ENCODE results near the gene PCDHGA8.
A peak's percentile ranks its signal among the peaks of the same experiment; 100 is the strongest.
"Not testable (repeated sequence)": the region's sequence is repeated elsewhere in the genome, so short reads cannot be mapped to it uniquely, and the experiment has no call there.

The PCDHGA8 gene

DNA sequence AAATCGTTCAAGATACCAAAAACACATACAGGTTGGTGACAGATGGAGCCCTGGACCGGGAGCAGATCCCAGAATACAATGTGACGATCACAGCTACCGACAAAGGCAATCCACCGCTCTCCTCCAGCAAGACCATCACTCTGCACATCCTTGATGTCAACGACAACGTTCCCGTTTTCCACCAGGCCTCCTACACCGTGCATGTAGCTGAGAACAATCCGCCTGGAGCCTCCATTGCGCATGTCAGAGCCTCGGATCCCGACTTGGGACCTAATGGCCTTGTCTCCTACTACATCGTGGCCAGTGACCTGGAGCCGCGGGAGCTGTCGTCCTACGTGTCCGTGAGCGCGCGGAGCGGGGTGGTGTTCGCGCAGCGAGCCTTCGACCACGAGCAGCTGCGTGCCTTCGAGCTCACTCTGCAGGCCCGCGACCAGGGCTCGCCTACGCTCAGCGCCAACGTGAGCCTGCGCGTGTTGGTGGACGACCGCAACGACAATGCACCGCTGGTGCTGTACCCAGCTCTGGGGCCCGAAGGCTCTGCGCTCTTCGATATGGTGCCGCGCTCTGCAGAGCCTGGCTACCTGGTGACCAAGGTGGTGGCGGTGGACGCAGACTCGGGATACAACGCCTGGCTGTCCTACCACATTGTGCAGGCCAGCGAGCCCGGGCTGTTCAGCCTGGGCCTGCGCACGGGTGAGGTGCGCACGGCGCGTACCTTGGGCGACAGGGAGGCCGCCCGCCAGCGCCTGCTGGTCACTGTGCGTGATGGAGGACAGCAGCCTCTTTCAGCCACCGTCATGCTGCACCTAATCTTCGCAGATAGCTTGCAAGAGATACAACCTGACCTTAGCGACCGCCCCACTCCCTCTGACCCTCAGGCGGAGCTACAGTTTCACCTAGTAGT lies 20.6 kb upstream of the PCDHGA8 start:
- DNase-seq, result no peak

- DNase-seq, result no peak
Observed at GRCh38 chr5:141373673-141374317, 18.6 kb upstream of the PCDHGA8 start, which contains the start of gene PCDHGA6. Gene PCDHGA6, plus strand, starts transcription at chr5:141373891. Its CDS starts 193 bp downstream, at chr5:141374084.

- no peak for DNase-seq
Observed at GRCh38 chr5:141374627-141375026, 17.8 kb upstream of the PCDHGA8 start.

DNA sequence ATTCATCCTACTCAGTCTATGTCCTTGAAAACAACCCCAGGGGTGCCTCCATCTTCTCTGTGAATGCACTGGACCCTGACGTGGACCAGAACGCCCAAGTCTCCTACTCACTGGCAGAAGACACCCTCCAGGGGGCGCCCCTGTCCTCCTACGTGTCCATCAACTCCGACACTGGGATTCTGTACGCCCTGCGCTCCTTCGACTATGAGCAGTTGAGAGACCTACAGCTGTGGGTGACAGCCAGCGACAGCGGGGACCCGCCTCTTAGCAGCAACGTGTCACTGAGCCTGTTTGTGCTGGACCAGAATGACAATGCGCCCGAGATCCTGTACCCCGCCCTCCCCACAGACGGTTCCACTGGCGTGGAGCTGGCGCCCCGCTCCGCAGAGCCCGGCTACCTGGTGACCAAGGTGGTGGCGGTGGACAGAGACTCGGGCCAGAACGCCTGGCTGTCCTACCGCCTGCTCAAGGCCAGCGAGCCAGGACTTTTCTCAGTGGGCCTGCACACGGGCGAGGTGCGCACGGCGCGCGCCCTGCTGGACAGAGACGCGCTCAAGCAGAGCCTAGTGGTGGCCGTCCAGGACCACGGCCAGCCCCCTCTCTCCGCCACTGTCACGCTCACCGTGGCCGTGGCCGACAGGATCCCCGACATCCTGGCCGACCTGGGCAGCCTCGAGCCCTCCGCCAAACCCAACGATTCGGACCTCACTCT lies 16.8 kb upstream of the PCDHGA8 start:
- DNase-seq, result not testable (repeated sequence)

GRCh38 chr5:141382469-141383294 lies 9.8 kb upstream of the PCDHGA8 start, which contains the start of gene PCDHGA7:
Gene PCDHGA7, plus strand, starts transcription at chr5:141382742. Its CDS starts 158 bp downstream, at chr5:141382900.
- DNase-seq, result no peak

GRCh38 chr5:141383345-141383744 lies 9.1 kb upstream of the PCDHGA8 start:
- DNase-seq, result no peak

DNA sequence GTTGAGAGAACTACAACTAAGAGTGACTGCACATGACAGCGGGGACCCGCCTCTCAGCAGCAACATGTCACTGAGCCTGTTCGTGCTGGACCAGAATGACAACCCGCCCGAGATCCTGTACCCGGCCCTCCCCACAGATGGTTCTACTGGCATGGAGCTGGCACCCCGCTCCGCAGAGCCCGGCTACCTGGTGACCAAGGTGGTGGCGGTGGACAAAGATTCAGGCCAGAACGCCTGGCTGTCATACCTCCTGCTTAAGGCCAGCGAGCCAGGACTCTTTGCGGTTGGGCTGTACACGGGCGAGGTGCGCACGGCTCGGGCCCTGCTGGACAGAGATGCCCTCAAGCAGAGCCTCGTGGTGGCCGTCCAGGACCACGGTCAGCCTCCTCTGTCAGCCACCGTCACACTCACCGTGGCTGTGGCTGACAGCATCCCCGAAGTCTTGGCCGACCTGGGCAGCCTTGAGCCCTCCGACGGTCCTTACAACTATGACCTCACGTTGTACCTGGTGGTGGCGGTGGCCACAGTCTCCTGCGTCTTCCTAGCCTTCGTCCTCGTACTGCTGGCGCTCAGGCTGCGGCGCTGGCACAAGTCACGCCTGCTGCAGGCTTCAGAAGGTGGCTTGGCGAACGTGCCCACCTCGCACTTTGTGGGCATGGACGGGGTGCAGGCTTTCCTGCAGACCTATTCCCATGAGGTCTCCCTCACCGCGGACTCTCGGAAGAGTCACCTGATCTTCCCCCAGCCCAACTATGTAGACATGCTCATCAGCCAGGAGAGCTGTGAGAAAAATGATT lies 7.8 kb upstream of the PCDHGA8 start:
- DNase-seq, result no peak

- not testable (repeated sequence) for DNase-seq
Observed at GRCh38 chr5:141387557-141388311, 4.7 kb upstream of the PCDHGA8 start, which contains the start of gene PCDHGB4. Gene PCDHGB4, plus strand, starts transcription at chr5:141387698. Its CDS starts 187 bp downstream, at chr5:141387885.

- no peak for DNase-seq
Observed at GRCh38 chr5:141388661-141389060, 3.8 kb upstream of the PCDHGA8 start.

DNA sequence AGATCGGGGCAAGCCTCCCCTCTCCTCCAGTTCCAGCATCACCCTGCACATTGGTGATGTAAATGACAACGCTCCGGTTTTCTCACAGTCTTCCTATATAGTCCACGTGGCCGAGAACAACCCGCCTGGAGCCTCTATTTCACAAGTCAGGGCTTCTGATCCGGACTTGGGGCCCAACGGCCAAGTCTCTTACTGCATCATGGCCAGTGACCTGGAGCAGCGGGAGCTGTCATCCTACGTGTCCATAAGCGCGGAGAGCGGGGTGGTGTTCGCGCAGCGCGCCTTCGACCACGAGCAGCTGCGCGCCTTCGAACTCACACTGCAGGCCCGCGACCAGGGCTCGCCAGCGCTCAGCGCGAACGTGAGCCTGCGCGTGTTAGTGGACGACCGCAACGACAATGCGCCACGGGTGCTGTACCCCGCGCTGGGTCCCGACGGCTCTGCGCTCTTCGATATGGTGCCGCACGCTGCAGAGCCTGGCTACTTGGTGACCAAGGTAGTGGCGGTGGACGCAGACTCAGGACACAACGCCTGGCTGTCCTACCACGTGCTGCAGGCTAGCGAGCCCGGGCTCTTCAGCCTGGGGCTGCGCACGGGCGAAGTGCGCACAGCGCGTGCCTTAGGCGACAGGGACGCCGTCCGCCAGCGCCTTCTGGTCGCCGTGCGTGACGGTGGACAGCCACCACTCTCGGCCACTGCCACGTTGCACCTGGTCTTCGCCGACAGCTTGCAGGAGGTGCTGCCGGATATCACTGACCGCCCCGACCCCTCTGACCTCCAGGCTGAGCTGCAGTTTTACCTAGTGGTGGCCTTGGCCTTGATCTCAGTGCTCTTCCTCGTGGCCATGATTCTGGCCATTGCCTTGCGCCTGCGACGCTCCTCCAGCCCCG lies 3.0 kb upstream of the PCDHGA8 start:
- DNase-seq, result no peak

DNA sequence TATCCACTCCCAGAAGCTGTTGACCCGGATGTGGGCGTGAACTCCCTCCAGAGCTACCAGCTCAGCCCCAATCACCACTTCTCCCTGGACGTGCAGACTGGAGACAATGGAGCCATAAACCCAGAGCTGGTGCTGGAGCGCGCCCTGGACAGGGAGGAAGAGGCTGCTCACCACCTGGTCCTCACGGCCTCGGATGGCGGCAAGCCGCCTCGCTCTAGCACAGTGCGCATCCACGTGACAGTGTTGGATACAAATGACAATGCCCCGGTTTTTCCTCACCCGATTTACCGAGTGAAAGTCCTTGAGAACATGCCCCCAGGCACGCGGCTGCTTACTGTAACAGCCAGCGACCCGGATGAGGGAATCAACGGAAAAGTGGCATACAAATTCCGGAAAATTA lies 834 bp downstream of the PCDHGA8 start:
- no peak for DNase-seq

GRCh38 chr5:141394401-141395187 lies 2.2 kb downstream of the PCDHGA8 start:
- not testable (repeated sequence) for DNase-seq

GRCh38 chr5:141397756-141398551 lies 5.5 kb downstream of the PCDHGA8 start, which contains the start of gene PCDHGB5:
Gene PCDHGB5, plus strand, starts transcription at chr5:141397947. Its CDS starts 181 bp downstream, at chr5:141398128.
- DNase-seq, result peak; percentile 45

- no peak for DNase-seq
Observed at GRCh38 chr5:141398608-141399007, 6.2 kb downstream of the PCDHGA8 start.

DNA sequence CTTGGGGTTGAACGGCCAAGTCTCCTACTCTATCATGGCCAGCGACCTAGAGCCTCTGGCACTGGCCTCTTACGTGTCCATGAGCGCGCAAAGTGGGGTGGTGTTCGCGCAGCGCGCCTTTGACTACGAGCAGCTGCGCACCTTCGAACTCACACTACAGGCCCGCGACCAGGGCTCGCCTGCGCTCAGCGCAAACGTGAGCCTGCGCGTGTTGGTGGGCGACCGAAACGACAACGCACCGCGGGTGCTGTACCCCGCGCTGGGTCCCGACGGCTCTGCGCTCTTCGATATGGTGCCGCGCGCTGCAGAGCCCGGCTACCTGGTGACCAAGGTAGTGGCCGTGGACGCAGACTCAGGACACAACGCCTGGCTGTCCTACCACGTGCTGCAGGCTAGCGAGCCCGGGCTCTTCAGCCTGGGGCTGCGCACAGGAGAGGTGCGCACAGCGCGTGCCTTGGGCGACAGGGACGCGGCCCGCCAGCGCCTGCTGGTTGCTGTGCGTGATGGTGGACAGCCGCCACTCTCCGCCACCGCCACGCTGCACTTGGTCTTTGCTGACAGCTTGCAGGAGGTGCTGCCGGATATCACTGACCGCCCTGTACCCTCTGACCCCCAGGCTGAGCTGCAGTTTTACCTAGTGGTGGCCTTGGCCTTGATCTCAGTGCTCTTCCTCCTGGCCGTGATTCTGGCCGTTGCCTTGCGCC lies 7.3 kb downstream of the PCDHGA8 start:
- no peak for DNase-seq

DNA sequence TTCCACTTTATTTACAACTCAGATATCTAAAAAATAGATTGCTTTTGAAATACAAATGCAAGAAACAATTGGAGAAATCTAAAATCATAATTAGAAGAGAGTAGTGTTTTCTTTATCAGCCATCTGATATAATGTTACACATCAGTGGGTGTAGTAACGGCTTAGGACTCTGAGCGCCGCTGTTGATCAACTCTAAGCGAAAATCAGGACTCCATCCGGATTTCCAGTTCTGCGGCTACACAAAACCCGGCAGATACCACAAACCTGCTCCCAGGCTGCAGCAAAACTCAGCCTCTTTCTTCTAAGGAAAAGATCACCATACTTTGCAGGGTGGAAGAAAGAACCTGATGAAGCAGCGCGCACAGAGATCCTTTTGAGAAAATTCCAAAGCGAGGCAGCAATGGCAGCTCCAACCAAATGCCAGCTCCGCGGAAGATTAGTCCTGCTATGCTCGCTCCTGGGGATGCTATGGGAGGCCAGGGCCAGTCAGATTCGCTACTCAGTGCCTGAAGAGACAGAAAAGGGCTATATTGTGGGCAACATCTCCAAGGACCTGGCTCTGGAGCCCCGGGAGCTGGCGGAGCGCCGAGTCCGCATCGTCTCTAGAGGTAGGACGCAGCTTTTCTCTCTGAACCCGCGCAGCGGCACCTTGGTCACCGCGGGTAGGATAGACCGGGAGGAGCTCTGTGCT lies 10.3 kb downstream of the PCDHGA8 start, which contains the start of gene PCDHGA9:
TSS of gene PCDHGA9 (plus strand) at position 226 of the 691 bp plus-strand sequence. CDS start at position 401, 175 bp downstream.
- DNase-seq, result no peak
